ENCODE data around the gene INPP5F.

Gene INPP5F

GRCh38 chr10:119679480-119679829 lies 46.4 kb upstream of the INPP5F start:
- TF ChIP-seq, protein P1, sequence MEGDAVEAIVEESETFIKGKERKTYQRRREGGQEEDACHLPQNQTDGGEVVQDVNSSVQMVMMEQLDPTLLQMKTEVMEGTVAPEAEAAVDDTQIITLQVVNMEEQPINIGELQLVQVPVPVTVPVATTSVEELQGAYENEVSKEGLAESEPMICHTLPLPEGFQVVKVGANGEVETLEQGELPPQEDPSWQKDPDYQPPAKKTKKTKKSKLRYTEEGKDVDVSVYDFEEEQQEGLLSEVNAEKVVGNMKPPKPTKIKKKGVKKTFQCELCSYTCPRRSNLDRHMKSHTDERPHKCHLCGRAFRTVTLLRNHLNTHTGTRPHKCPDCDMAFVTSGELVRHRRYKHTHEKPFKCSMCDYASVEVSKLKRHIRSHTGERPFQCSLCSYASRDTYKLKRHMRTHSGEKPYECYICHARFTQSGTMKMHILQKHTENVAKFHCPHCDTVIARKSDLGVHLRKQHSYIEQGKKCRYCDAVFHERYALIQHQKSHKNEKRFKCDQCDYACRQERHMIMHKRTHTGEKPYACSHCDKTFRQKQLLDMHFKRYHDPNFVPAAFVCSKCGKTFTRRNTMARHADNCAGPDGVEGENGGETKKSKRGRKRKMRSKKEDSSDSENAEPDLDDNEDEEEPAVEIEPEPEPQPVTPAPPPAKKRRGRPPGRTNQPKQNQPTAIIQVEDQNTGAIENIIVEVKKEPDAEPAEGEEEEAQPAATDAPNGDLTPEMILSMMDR (IDR thresholded peaks at IDR 0.05; ENCODE audit: insufficient read depth, low read length) = no peak
- TF ChIP-seq SPI1 (IDR thresholded peaks at IDR 0.05; ENCODE audit: borderline replicate concordance, low read depth) (no peak), GABPA (IDR thresholded peaks at IDR 0.05; ENCODE audit: low read depth) (no peak), POLR2AphosphoS5 (IDR thresholded peaks at IDR 0.05; ENCODE audit: low read depth) (no peak)
- TF ChIP-seq, protein P2, sequence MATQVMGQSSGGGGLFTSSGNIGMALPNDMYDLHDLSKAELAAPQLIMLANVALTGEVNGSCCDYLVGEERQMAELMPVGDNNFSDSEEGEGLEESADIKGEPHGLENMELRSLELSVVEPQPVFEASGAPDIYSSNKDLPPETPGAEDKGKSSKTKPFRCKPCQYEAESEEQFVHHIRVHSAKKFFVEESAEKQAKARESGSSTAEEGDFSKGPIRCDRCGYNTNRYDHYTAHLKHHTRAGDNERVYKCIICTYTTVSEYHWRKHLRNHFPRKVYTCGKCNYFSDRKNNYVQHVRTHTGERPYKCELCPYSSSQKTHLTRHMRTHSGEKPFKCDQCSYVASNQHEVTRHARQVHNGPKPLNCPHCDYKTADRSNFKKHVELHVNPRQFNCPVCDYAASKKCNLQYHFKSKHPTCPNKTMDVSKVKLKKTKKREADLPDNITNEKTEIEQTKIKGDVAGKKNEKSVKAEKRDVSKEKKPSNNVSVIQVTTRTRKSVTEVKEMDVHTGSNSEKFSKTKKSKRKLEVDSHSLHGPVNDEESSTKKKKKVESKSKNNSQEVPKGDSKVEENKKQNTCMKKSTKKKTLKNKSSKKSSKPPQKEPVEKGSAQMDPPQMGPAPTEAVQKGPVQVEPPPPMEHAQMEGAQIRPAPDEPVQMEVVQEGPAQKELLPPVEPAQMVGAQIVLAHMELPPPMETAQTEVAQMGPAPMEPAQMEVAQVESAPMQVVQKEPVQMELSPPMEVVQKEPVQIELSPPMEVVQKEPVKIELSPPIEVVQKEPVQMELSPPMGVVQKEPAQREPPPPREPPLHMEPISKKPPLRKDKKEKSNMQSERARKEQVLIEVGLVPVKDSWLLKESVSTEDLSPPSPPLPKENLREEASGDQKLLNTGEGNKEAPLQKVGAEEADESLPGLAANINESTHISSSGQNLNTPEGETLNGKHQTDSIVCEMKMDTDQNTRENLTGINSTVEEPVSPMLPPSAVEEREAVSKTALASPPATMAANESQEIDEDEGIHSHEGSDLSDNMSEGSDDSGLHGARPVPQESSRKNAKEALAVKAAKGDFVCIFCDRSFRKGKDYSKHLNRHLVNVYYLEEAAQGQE (IDR thresholded peaks at IDR 0.05; ENCODE audit: insufficient replicate concordance, low read depth) = no peak
- no peak for DNase-seq (ENCODE audit: low read depth in 1 of 2, low spot score in 1 of 2)
- Histone ChIP-seq H3K27ac (replicated peaks) (no peak overlapping the region), H3K4me3 (replicated peaks; ENCODE audit: insufficient read depth, low read length) (no peak overlapping the region), H3K27me3 (ENCODE audit: insufficient read depth, poor library complexity, severe bottlenecking) (no peaks in the 10 kb centered on the region)

DNA sequence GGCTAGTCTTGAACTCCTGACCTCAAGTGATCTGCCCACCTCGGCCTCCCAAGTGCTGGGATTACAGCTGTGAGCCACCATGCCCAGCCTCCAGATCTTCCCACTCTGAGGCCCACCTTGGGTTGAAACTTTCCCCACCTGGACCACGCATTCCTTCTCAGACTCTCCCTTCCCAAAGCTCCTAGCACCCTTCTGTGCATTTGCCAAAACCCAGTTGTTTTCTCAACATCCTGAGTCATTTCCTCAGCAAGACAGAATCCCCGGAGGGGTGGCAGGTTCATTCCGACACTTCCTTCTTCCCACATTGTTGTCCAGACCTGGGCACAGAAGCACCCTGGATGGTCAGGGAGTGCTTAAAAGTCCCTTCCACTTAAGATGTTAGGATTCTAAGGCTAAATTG lies 45.8 kb upstream of the INPP5F start:
- H3K27me3 ChIP-seq (ENCODE audit: insufficient read depth, poor library complexity, severe bottlenecking) = no peaks in the 10 kb centered on the region
- no peak overlapping the region for H3K27ac ChIP-seq (replicated peaks)
- DNase-seq (ENCODE audit: low read depth in 1 of 2, low spot score in 1 of 2) = peak in 1 of 2 experiments; percentile 25
- TF ChIP-seq SPI1 (IDR thresholded peaks at IDR 0.05; ENCODE audit: borderline replicate concordance, low read depth) = peak; percentile 39; the same call in 1 of the 2 replicates
- TF ChIP-seq, protein P2 (IDR thresholded peaks at IDR 0.05; ENCODE audit: insufficient replicate concordance, low read depth) = no peak
- H3K4me3 ChIP-seq (replicated peaks; ENCODE audit: insufficient read depth, low read length) = no peak overlapping the region

DNA sequence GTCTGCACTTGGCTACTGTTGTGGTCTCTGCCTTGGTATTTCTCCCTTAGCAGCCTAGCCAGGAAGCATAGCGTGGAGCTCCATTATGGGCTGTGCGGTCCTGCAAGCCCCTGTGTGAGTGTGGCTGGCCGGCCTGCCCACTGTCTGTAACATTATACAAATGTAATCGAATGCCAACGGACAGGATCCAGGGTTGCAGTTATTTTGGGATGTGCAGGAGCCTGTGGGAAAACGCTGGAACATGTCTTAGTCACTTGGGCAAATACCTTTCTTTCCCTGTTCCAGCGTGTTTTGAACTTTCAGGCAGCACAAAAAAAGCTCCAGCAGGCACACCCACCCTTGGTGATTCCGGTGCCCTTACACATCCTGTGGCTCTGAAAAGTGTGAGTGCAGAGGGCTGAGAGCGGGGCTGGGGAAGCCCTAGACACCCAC lies 45.2 kb upstream of the INPP5F start:
- H3K27me3 ChIP-seq (ENCODE audit: insufficient read depth, poor library complexity, severe bottlenecking) = no peaks in the 10 kb centered on the region
- DNase-seq (ENCODE audit: low read depth in 1 of 2, low spot score in 1 of 2) = no peak
- H3K4me3 ChIP-seq (replicated peaks; ENCODE audit: insufficient read depth, low read length) = no peak overlapping the region
- TF ChIP-seq POLR2AphosphoS5 (IDR thresholded peaks at IDR 0.05; ENCODE audit: low read depth) (no peak), GABPA (IDR thresholded peaks at IDR 0.05; ENCODE audit: low read depth) (no peak), SPI1 (IDR thresholded peaks at IDR 0.05; ENCODE audit: borderline replicate concordance, low read depth) (no peak)
- TF ChIP-seq, protein P2 (IDR thresholded peaks at IDR 0.05; ENCODE audit: insufficient replicate concordance, low read depth) = no peak
- TF ChIP-seq, protein P1 (IDR thresholded peaks at IDR 0.05; ENCODE audit: insufficient read depth, low read length) = no peak
- H3K27ac ChIP-seq (replicated peaks) = no peak overlapping the region

Measured in HL-60 (cell line).